Ishikawa (cell line): ENCODE measurements around the gene CCDC57.

Experiments
- CEBPB ChIP-seq: IDR thresholded peaks from 2 replicates; pipeline ENCODE4 v1.6.1; 2012
- CREB1 ChIP-seq: IDR thresholded peaks from 2 replicates; pipeline ENCODE4 v1.6.1; 2012; ENCODE audit warnings: low read depth
- EGR1 ChIP-seq: IDR thresholded peaks from 2 replicates; pipeline ENCODE4 v1.6.1; 2012
- EP300 ChIP-seq: IDR thresholded peaks from 2 replicates; pipeline ENCODE4 v1.6.1; 2012; ENCODE audit warnings: borderline replicate concordance
- FOXM1 ChIP-seq: IDR thresholded peaks from 2 replicates; pipeline ENCODE4 v1.6.1; 2012; ENCODE audit warnings: low read depth, borderline replicate concordance
- MAX ChIP-seq: IDR thresholded peaks from 2 replicates; pipeline ENCODE4 v1.6.1; 2012
- NFIC ChIP-seq: IDR thresholded peaks from 2 replicates; pipeline ENCODE4 v1.6.1; 2012
- RAD21 ChIP-seq: IDR thresholded peaks from 2 replicates; pipeline ENCODE4 v1.6.1; 2012; ENCODE audit warnings: low read depth
- REST ChIP-seq: IDR thresholded peaks from 2 replicates; pipeline ENCODE4 v1.6.1; 2012; ENCODE audit warnings: low read depth, mild to moderate bottlenecking
- TAF1 ChIP-seq: IDR thresholded peaks from 2 replicates; pipeline ENCODE4 v1.6.1; 2012; ENCODE audit warnings: low read depth, mild to moderate bottlenecking
- TCF12 ChIP-seq: IDR thresholded peaks from 2 replicates; pipeline ENCODE4 v1.6.1; 2012; ENCODE audit warnings: low read depth
- TEAD4 ChIP-seq: IDR thresholded peaks from 2 replicates; pipeline ENCODE4 v1.6.1; 2012
- YY1 ChIP-seq: IDR thresholded peaks from 2 replicates; pipeline ENCODE4 v1.6.1; 2012; ENCODE audit warnings: low read depth
- ZBTB7A ChIP-seq: IDR thresholded peaks from 2 replicates; pipeline ENCODE4 v1.6.1; 2012; ENCODE audit warnings: low read depth
- TF ChIP-seq, protein P1 (sequence below): IDR thresholded peaks from 2 replicates; pipeline ENCODE4 v1.6.1; 2012

Gene CCDC57

DNA sequence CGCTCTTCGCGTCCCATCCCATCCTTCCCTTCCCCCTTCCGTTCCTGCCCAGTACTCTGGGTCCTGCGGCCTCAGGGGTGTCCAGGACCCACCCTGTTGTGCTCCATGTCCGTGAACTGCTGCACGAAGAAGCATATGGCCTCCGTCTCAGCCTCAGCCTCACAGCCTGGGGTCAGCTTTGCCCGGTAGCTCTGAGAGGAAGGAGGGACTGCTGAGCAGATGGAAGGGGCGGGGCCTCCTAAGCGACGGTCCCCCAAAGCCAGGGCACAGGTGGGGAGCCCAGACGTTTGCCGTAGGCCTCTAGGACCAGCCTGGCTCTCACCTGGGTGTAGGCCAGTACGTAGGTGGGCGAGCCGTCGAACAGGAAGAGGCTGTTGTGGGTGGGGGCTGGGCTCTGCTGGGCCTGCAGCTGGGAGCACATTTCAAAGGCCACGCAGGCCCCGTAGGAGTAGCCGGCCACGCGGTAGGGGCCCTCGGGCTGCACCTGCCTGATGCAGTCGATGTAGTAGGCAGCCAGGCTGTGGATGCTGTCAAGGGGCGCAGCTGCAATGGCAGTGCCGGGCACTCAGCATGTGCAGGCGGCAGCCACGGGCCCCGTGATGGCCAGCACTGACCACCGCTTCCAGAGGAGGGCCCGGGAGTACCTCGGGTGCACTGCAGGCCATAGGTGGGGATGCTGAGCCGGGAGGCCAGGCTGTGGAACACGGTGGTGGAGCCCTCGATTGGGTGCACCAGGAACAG, 132.4 kb downstream of the CCDC57 start:
- TF ChIP-seq, protein P1, sequence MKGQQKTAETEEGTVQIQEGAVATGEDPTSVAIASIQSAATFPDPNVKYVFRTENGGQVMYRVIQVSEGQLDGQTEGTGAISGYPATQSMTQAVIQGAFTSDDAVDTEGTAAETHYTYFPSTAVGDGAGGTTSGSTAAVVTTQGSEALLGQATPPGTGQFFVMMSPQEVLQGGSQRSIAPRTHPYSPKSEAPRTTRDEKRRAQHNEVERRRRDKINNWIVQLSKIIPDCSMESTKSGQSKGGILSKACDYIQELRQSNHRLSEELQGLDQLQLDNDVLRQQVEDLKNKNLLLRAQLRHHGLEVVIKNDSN: no peak
- TF ChIP-seq NFIC: no peak

- TF ChIP-seq MAX (no peak), EGR1 (no peak), NFIC (no peak), TAF1 (no peak), CREB1 (no peak), EP300 (no peak), ZBTB7A (no peak), REST (no peak)
Observed at GRCh38 chr17:82079001-82079677, 133.5 kb downstream of the CCDC57 start.

GRCh38 chr17:82078433-82078832, 134.2 kb downstream of the CCDC57 start:
- no peak for TF ChIP-seq FOXM1
- TF ChIP-seq ZBTB7A: no peak

DNA sequence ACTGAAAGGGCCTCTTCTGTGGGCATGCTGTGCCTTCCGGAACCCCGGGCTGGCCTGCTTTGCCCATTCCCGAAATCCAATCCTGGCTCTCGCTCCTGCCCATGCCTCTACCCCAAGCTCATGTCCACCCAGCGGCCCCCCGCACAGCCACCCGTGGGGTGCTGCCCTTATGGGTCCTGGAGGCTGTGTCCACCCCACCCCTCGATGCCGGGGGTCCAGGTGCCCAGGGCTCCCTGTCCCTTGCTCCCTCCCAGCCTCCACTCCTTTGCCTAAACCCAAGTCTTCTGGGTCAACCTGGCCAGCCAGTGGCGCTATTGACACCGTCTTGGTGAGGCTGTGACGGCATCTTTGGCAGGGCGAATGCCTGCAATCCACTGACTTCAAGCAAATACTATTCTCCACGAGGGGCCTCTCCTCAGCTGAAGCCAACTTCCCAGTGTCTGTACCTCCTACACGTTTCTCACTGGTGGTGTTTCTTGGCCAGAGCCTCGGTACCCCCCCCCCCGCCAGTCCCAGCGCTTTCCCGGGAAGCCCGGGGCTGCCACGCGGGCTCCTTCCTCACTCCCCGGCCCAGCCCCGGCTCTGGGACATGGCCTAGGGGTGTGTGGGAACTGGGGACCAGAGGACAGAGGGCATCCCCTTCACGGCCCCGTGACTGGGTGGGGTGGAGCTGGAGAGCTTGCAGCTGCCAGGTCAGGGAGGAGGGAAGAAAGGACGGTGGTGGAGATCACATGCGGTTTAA, 134.9 kb downstream of the CCDC57 start:
- TF ChIP-seq, protein P1: no peak
- TF ChIP-seq TEAD4: no peak
- no peak for TF ChIP-seq MAX
- TF ChIP-seq CREB1: no peak
- TF ChIP-seq TAF1: no peak
- TF ChIP-seq EP300: no peak
- no peak for TF ChIP-seq YY1
- TF ChIP-seq CEBPB: no peak
- TF ChIP-seq FOXM1: no peak
- no peak for TF ChIP-seq EGR1
- no peak for TF ChIP-seq NFIC
- no peak for TF ChIP-seq ZBTB7A
- no peak for TF ChIP-seq RAD21
- no peak for TF ChIP-seq REST
- no peak for TF ChIP-seq TCF12

DNA sequence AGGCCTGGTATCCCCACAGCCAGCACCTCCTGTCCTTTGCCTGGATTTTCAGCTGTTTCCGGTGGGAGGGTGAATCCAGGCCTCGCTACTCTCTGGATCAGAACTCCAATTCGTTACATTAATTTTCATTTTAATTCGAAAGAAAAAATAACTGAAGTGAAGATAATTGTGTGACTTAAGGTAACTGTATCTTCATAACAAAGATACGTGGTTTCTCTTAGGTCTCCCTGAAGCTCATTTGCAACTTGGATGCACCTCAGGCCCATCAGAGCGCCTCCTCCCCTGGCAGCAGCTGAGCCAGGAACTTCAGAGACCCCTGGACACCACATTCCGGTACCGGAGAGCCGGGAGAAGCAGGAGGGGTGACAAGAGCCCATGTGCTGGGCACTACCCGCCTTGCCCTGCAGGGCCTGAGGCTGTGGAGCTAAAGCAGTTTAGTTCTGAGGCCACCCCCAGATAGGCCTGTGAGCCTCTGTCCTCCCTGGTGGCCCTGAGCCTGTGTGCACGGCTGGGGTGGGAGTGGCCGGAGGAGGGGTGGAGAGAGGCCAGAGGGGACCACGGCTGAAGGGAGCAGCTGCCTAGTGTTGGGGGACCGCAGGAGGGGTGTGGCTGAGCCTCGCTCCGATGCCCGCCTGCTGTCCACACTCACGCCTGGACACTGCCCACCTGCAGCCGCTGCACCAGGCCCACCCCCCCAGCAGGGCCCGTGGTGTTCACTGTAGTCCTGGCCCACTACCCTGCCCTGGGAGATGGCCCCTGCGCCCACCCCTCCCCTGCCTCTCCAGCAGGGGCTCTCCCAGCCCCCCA, 135.7 kb downstream of the CCDC57 start:
- TF ChIP-seq TEAD4 (no peak), REST (no peak), CREB1 (no peak), FOXM1 (no peak), EP300 (no peak), TAF1 (no peak), CEBPB (no peak), ZBTB7A (no peak), EGR1 (no peak), MAX (no peak), TCF12 (no peak), NFIC (no peak), YY1 (no peak)
- TF ChIP-seq, protein P1: no peak
